OCI-LY1 (cell line): ENCODE data around the gene FBXW5.

Experiments used
- H2AFZ ChIP-seq: fragments of 200-600 bp; sonication (generic), shearing (Covaris generic); 2 replicates; pipeline ENCODE4 v1.6.0; 2014; ENCODE audit warnings: antibody characterized with exemption, mild to moderate bottlenecking, low read length
- H3F3A ChIP-seq: fragments of 200-600 bp; sonication (generic), shearing (Covaris generic); 2 replicates; pipeline ENCODE4 v1.6.0; 2014; ENCODE audit warnings: mild to moderate bottlenecking, antibody characterized with exemption, low read length, moderate library complexity; ENCODE audit not compliant: insufficient read depth
- H3K27ac ChIP-seq: fragments of 200-600 bp; sonication (generic); 2 replicates; pipeline ENCODE4 v1.5.1; 2014; ENCODE audit warnings: low read length, mixed run types, mild to moderate bottlenecking, low read depth; ENCODE audit not compliant: poor library complexity, severe bottlenecking
- H3K27me3 ChIP-seq: fragments of 200-600 bp; sonication (generic); 2 replicates; pipeline ENCODE4 v1.6.0; 2014; ENCODE audit warnings: antibody characterized with exemption, mild to moderate bottlenecking, low read length, moderate library complexity; ENCODE audit not compliant: insufficient read depth
- H3K36me3 ChIP-seq: fragments of 200-600 bp; sonication (generic); 2 replicates; pipeline ENCODE4 v1.6.1; 2014; ENCODE audit warnings: mild to moderate bottlenecking, antibody characterized with exemption, low read length, moderate library complexity, mixed read lengths; ENCODE audit not compliant: insufficient read depth
- H3K4me1 ChIP-seq: fragments of 200-600 bp; sonication (generic); 2 replicates; pipeline ENCODE4 v1.5.1; 2014; ENCODE audit warnings: mild to moderate bottlenecking, low read length, moderate library complexity; ENCODE audit not compliant: insufficient read depth, severe bottlenecking
- H3K4me2 ChIP-seq: fragments of 200-600 bp; sonication (generic), shearing (Covaris generic); 2 replicates; pipeline ENCODE4 v1.6.1; 2014; ENCODE audit warnings: low read length
- H3K4me3 ChIP-seq: fragments of 200-600 bp; sonication (generic); 2 replicates; pipeline ENCODE4 v1.5.1; 2014; ENCODE audit warnings: low read length, low read depth, mild to moderate bottlenecking, mixed read lengths; ENCODE audit not compliant: poor library complexity, severe bottlenecking
- H3K79me2 ChIP-seq: fragments of 200-600 bp; shearing (Covaris generic); 2 replicates; pipeline ENCODE4 v1.6.1; 2016; ENCODE audit warnings: mixed run types, low read length, mixed read lengths; ENCODE audit not compliant: insufficient read depth
- H3K9ac ChIP-seq: fragments of 200-600 bp; sonication (generic), shearing (Covaris generic); 2 replicates; pipeline ENCODE4 v1.6.1; 2014; ENCODE audit warnings: mild to moderate bottlenecking, low read length, mixed read lengths
- H3K9me2 ChIP-seq: fragments of 200-600 bp; sonication (generic), shearing (Covaris generic); 2 replicates; pipeline ENCODE4 v1.6.1; 2014; ENCODE audit warnings: low read depth, mild to moderate bottlenecking, low read length, mixed read lengths
- H3K9me3 ChIP-seq: fragments of 200-600 bp; shearing (Covaris generic); 2 replicates; pipeline ENCODE4 v1.6.1; 2014; ENCODE audit warnings: low read length, mixed read lengths
- H4K20me1 ChIP-seq: fragments of 200-600 bp; sonication (generic), shearing (Covaris generic); 2 replicates; pipeline ENCODE4 v1.6.0; 2016; ENCODE audit warnings: mild to moderate bottlenecking, low read length; ENCODE audit not compliant: insufficient read depth
- EZH2 ChIP-seq: fragments of 200-600 bp; sonication (generic), shearing (Covaris generic); IDR thresholded peaks from 2 replicates; pipeline ENCODE4 v1.8.0; 2017; ENCODE audit warnings: borderline replicate concordance, mixed run types, mild to moderate bottlenecking, antibody characterized with exemption, low read length, moderate library complexity, mixed read lengths
- TF ChIP-seq, protein P1 (sequence below): fragments of 200-600 bp; sonication (generic), shearing (Covaris generic); IDR thresholded peaks from 2 replicates; pipeline ENCODE4 v1.5.1; 2017; ENCODE audit warnings: mild to moderate bottlenecking, antibody characterized with exemption, low read length, moderate library complexity, mixed read lengths

FBXW5 gene

GRCh38 chr9:136957461-136957860 lies 12.9 kb upstream of the FBXW5 start:
- Histone ChIP-seq H3K9me2 (no peaks in the 10 kb centered on the region), H3K9me3 (no peaks in the 10 kb centered on the region), H3F3A (no peaks in the 10 kb centered on the region), H4K20me1 (no peaks in the 10 kb centered on the region), H3K36me3 (no peaks in the 10 kb centered on the region), H3K4me2 (no peak overlapping the region), H3K27me3 (peaks cover 25% of the 10 kb centered on the region; the same call in 1 of the 2 replicates), H3K9ac (no peak overlapping the region), H3K4me1 (no peaks in the 10 kb centered on the region), H3K79me2 (no peaks in the 10 kb centered on the region), H2AFZ (no peak overlapping the region), H3K4me3 (no peak overlapping the region), H3K27ac (no peak overlapping the region)
- TF ChIP-seq, protein P1, sequence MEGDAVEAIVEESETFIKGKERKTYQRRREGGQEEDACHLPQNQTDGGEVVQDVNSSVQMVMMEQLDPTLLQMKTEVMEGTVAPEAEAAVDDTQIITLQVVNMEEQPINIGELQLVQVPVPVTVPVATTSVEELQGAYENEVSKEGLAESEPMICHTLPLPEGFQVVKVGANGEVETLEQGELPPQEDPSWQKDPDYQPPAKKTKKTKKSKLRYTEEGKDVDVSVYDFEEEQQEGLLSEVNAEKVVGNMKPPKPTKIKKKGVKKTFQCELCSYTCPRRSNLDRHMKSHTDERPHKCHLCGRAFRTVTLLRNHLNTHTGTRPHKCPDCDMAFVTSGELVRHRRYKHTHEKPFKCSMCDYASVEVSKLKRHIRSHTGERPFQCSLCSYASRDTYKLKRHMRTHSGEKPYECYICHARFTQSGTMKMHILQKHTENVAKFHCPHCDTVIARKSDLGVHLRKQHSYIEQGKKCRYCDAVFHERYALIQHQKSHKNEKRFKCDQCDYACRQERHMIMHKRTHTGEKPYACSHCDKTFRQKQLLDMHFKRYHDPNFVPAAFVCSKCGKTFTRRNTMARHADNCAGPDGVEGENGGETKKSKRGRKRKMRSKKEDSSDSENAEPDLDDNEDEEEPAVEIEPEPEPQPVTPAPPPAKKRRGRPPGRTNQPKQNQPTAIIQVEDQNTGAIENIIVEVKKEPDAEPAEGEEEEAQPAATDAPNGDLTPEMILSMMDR: no peak
- no peak for TF ChIP-seq EZH2

DNA sequence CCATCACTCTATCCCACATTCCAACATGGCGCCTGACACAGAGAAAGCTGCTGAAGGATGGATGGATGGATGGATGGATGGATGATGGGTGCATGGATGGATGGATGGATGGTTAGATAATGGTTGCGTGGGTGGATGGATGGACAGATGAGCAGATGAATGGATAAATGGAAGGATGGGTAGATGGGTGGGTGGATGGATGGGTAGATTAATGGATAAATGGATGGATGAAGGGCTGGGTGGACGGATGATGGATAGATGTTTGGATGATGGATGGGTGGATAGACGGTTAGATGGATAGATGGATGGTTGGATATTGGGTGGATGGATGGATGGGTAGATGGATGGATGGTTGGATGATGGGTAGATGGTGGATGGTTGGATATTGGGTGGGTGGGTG lies 12.1 kb upstream of the FBXW5 start:
- TF ChIP-seq, protein P1: no peak
- TF ChIP-seq EZH2: no peak
- H3K4me1 ChIP-seq: no peaks in the 10 kb centered on the region

DNA sequence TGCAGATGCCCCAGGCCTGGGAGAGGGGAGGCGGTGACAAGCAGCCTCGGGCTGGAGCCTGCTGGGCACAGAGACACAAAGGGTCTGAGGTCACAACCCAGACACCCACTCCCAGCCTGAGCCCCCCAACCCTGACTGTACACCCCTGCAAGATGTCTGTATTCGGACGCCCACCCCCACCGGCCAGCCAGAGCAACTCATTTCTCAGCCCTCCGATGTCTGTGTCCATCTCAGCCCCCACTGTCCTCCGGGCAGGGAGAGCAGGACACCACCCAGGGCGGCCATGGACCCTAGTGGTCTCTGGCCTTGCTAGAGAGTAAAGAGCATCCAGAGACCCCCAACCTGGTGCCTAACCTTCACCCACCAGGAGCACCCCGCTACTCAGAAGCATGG lies 11.4 kb upstream of the FBXW5 start:
- no peaks in the 10 kb centered on the region for H3K36me3 ChIP-seq
- no peaks in the 10 kb centered on the region for H3K9me3 ChIP-seq
- no peaks in the 10 kb centered on the region for H3F3A ChIP-seq
- no peak overlapping the region for H2AFZ ChIP-seq
- no peaks in the 10 kb centered on the region for H3K9me2 ChIP-seq
- H3K4me3 ChIP-seq: no peak overlapping the region
- TF ChIP-seq, protein P1: no peak
- no peak for TF ChIP-seq EZH2
- no peak overlapping the region for H3K9ac ChIP-seq
- no peaks in the 10 kb centered on the region for H3K79me2 ChIP-seq
- H3K27me3 ChIP-seq: peaks cover 25% of the 10 kb centered on the region; the same call in 1 of the 2 replicates
- no peaks in the 10 kb centered on the region for H4K20me1 ChIP-seq
- no peak overlapping the region for H3K4me2 ChIP-seq
- no peaks in the 10 kb centered on the region for H3K4me1 ChIP-seq
- no peak overlapping the region for H3K27ac ChIP-seq

More for the DNA sequence above, 12.1 kb upstream of the FBXW5 start:
- Histone ChIP-seq H3K27me3 (peaks cover 25% of the 10 kb centered on the region; the same call in 1 of the 2 replicates), H3K9ac (no peak overlapping the region), H3F3A (no peaks in the 10 kb centered on the region), H4K20me1 (no peaks in the 10 kb centered on the region), H3K4me3 (no peak overlapping the region), H2AFZ (no peak overlapping the region), H3K27ac (no peak overlapping the region), H3K9me3 (no peaks in the 10 kb centered on the region), H3K9me2 (no peaks in the 10 kb centered on the region), H3K79me2 (no peaks in the 10 kb centered on the region), H3K36me3 (no peaks in the 10 kb centered on the region), H3K4me2 (no peak overlapping the region)
